GM10248 (cell line): ENCODE data around the gene PUS1.
"Not testable (repeated sequence)": the region's sequence is repeated elsewhere in the genome, so short reads cannot be mapped to it uniquely, and the experiment has no call there.

Source experiments
- CTCF ChIA-PET: fragments of 300-600 bp; sonication (Branson Sonifier 250); formaldehyde crosslinking; extraction: SDS; loops from one replicate; lab custom pipeline; 2021; ENCODE audit warnings: antibody characterized with exemption; lab: Yijun Ruan, JAX
- POLR2A ChIA-PET: fragments of 350-650 bp; sonication (Branson Sonifier 250); formaldehyde crosslinking; extraction: SDS; loops from one replicate; lab custom pipeline; 2020; ENCODE audit warnings: antibody characterized with exemption; lab: Yijun Ruan, JAX
- DNase-seq: peaks from one replicate; pipeline ENCODE4 v3.0.0; 2012; ENCODE audit errors: extremely low spot score
- TF ChIP-seq, protein P1 (sequence below): IDR thresholded peaks from 2 replicates; pipeline ENCODE4 v1.5.1; 2012; ENCODE audit warnings: mild to moderate bottlenecking, low read depth; ENCODE audit errors: extremely low read depth, missing control alignments, control extremely low read depth

PUS1 gene

DNA sequence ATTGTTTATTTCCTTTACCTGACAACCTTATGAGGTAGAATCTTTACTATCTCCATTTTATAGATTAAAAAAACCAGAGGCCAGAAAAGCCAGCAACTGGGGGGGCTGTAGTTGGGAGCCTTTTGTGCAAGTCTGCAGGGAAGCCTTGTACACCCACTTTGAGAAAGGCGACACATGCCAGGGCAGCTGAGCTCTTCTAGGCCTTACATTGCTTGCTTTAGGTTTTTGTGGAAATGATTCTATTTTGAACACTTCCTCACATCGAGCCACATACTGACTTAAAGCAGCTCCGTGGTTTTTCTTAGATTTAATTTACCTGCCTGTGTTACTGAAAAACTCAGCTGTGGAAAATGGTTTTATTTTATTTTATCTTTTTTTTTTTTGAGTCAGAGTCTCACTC, 55.3 kb downstream of the PUS1 start:
- ChIA-PET CTCF (no interaction called here), POLR2A (no interaction called here)
- no peak for DNase-seq
- TF ChIP-seq, protein P1, sequence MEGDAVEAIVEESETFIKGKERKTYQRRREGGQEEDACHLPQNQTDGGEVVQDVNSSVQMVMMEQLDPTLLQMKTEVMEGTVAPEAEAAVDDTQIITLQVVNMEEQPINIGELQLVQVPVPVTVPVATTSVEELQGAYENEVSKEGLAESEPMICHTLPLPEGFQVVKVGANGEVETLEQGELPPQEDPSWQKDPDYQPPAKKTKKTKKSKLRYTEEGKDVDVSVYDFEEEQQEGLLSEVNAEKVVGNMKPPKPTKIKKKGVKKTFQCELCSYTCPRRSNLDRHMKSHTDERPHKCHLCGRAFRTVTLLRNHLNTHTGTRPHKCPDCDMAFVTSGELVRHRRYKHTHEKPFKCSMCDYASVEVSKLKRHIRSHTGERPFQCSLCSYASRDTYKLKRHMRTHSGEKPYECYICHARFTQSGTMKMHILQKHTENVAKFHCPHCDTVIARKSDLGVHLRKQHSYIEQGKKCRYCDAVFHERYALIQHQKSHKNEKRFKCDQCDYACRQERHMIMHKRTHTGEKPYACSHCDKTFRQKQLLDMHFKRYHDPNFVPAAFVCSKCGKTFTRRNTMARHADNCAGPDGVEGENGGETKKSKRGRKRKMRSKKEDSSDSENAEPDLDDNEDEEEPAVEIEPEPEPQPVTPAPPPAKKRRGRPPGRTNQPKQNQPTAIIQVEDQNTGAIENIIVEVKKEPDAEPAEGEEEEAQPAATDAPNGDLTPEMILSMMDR, result no peak

DNA sequence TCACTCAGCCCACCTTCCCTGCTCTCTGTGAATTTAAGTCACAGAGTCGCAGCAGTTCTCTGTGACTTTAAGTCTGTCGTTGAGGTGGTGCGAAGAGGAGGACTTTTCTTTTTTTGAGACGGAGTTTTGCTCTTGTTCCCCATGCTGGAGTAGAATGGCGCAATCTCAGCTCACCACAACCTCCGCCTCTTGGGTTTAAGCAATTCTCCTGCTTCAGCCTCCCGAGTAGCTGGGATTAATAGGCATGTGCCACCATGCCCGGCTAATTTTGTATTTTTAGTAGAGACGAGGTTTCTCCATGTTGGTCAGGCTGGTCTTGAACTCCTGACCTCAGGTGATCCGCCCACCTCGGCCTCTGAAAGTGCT, 56.4 kb downstream of the PUS1 start:
- CTCF ChIA-PET, result interaction anchor here (0.9 kb wide), 1 partner anchor 881 kb away, joined by 3 read pairs; no protein-coding TSS in a partner anchor
- DNase-seq, POLR2A ChIA-PET: not testable (repeated sequence)

DNA sequence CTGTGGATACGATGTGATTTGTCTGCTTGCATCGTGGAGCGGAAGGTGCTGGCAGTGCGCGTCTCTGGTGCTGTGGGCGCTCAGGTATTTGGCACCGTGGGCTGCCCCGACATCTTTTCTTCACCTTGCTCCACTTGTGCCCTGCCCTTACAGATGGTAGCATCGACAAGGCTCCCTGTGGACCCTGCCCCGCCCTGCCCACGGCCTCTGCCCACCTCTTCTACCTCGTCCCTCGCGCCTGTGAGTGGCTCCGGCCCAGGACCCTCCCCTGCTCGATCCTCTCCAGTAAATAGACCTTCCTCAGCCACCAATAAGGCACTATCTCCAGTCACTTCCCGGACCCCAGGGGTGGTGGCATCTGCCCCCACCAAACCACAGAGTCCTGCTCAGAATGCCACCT, 57.3 kb downstream of the PUS1 start:
- CTCF ChIA-PET, result interaction anchor here (0.9 kb wide), 1 partner anchor 881 kb away, joined by 3 read pairs; no protein-coding TSS in a partner anchor

DNA sequence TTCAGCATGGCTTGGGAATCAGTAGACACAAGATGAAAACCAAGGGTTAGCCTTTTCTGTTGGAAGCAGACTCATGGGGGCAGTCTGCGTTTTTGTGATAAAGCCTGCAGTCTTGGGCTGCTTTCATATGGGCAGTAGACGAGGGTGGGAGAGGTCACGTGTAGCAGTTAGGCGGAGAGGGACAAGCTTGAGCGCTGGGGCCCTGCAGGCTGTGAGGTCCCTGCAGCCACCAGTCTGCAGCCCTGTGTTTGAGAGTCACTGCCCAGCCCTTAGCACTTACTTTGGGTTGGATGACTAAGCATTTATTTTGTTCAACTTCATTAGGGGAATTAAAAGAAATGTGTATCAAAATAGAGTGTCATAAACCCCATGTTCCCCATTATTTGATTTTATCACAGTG, 57.8 kb downstream of the PUS1 start:
- TF ChIP-seq, protein P1, result no peak
- CTCF ChIA-PET, result interaction anchor here (1.1 kb wide), 1 partner anchor 34 kb away, joined by 3 read pairs; no protein-coding TSS in a partner anchor
- no peak for DNase-seq
- POLR2A ChIA-PET, result no interaction called here

More for the DNA sequence above, 57.3 kb downstream of the PUS1 start:
- DNase-seq, result no peak
- TF ChIP-seq, protein P1, result no peak
- POLR2A ChIA-PET, result no interaction called here

DNA sequence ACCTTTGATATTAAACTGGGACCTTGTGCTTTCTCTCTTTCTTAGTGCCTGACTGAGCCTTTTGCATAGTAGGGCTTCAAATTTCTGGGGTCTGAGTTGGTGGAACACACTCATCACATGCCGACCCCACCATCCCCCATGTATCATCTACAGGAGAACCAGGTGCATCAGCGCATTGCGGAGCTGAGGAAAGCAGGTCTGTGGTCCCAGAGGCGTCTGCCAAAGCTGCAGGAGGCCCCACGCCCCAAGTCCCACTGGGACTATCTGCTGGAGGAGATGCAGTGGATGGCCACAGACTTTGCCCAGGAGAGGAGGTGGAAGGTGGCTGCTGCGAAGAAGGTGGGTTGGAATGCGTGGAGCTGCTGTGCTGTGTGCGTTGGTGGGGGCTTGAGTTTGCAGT, 58.5 kb downstream of the PUS1 start:
- ChIA-PET POLR2A (no interaction called here), CTCF (interaction anchor here (1.1 to 1.4 kb wide), 2 partner anchors 15 to 33 kb away, joined by 3 read pairs; no protein-coding TSS in a partner anchor)
- no peak for DNase-seq
- TF ChIP-seq, protein P1, result no peak

DNA sequence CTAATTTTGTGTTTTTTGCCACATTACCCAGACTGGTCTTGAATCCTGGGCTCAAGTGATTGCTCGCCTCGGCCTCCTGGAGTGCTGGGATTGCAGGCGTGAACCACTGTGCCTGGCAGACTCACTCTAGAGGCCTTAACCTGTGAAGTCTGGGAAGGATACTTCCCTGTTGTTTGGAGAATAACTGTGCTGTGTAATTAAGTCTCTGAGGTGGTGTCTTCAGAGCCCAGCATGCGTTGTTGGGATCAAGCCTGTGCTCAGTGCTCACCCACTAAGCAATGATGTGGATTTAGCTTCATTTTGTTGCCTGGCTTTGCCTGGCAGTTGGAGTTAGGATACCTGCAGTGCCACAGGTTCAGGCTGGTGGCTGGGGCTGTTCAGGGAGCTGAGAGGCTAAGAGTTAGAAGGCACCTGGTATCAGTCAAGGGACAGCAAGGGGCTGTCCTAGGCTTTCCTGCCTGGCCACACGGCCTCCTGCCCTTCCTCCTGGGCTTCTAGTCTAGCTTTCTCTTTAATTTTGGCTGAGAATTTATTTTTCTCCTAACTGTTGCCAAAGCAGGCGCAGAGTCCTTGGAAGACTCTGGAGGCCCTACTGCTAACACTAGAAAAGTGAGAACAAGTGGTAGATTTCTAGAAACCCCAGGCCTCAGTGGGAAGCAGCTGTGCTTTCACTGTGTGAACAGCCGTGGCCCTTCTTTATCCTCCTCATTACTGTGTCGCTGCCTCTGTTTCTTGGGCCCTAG, 59.1 kb downstream of the PUS1 start:
- CTCF ChIA-PET, result interaction anchor here (0.7 to 1.4 kb wide), 2 partner anchors 14 to 17 kb away, joined by 3 read pairs; no protein-coding TSS in a partner anchor
- POLR2A ChIA-PET, result no interaction called here
- DNase-seq, result no peak
- TF ChIP-seq, protein P1, result no peak

DNA sequence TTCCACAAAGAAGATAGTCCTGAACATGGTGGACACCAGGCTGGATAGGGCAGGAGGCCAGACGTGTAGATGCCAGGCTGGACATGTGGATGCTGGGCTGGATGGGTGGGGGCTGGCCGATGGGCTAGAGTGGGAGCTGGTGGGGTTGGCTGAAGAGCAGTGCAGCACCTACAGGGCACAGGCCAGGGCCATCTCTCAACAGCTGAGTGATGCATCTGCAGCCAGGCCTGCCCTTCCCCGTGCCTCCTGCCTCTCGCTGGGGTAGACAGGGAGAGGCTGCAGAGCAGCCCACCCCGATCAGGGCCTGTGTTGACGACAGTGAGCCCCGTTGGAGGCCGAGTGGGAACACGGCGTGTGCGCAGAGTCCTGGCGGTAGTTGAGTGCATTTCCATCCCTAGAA, 59.9 kb downstream of the PUS1 start:
- POLR2A ChIA-PET, result no interaction called here
- CTCF ChIA-PET, result interaction anchor here (1.4 kb wide), 1 partner anchor 14 kb away, joined by 3 read pairs; no protein-coding TSS in a partner anchor
- TF ChIP-seq, protein P1, result no peak
- no peak for DNase-seq
